NT2/D1 (cell line): ENCODE results near the gene RAC2.

Experiments
- DNase-seq: peaks from one replicate; pipeline ENCODE4 v3.0.0-alpha.2; 2011; ENCODE audit warnings: low read depth, low spot score
- H3K27me3 ChIP-seq: 2 replicates; pipeline ENCODE4 v1.6.0; 2011; ENCODE audit warnings: mild to moderate bottlenecking; ENCODE audit not compliant: insufficient read length, insufficient read depth
- H3K36me3 ChIP-seq: 2 replicates; pipeline ENCODE4 v1.6.1; 2011; ENCODE audit warnings: mild to moderate bottlenecking, low read length, mixed read lengths; ENCODE audit not compliant: insufficient read depth, insufficient read length
- H3K4me1 ChIP-seq: 2 replicates; pipeline ENCODE4 v1.5.1; 2011; ENCODE audit not compliant: insufficient read depth, insufficient read length
- H3K4me3 ChIP-seq: 2 replicates; pipeline ENCODE4 v1.5.1; 2011; ENCODE audit warnings: low read depth; ENCODE audit not compliant: insufficient read length
- H3K9ac ChIP-seq: 2 replicates; pipeline ENCODE4 v1.6.0; 2011; ENCODE audit warnings: low read depth; ENCODE audit not compliant: insufficient read length
- H3K9me3 ChIP-seq: 2 replicates; pipeline ENCODE4 v1.5.1; 2011; ENCODE audit warnings: mild to moderate bottlenecking, low read length; ENCODE audit not compliant: insufficient read depth
- SUZ12 ChIP-seq: IDR thresholded peaks from 2 replicates; pipeline ENCODE4 v1.6.1; 2011; ENCODE audit not compliant: insufficient read length, insufficient read depth; ENCODE audit errors: extremely low read depth
- YY1 ChIP-seq: IDR thresholded peaks from 2 replicates; pipeline ENCODE4 v1.6.1; 2011; ENCODE audit not compliant: insufficient read length, insufficient read depth
- ZNF274 ChIP-seq: IDR thresholded peaks from 2 replicates; pipeline ENCODE4 v1.6.1; 2011; ENCODE audit warnings: mild to moderate bottlenecking, low read depth, low read length

Gene RAC2

DNA sequence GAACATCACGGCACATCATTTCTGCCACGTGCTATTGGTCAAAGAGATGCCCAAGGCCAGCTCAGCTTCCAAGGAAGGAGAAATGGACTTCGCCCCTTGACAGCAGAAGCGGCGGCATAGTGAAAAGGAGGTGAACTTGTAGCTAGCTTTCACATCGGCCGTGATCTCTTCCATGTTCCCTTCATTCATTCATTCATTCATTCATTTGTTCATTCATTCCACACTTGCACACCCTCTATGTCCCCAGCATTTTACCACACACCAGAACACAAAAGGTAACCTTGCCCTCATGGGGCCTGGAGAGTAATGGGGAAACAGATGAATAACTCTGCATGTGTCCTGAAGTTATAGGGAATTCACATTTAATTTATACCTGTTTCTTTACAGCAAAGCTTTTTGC lies 37.1 kb upstream of the RAC2 start:
- Histone ChIP-seq H3K36me3 (no peaks in the 10 kb centered on the region), H3K4me3 (no peak overlapping the region), H3K27me3 (no peaks in the 10 kb centered on the region), H3K4me1 (peaks cover 21% of the 10 kb centered on the region), H3K9ac (no peak overlapping the region), H3K9me3 (peaks cover 4% of the 10 kb centered on the region; the same call in 1 of the 2 replicates)
- no peak for DNase-seq
- TF ChIP-seq YY1 = no peak
- TF ChIP-seq SUZ12 = no peak
- no peak for TF ChIP-seq ZNF274

DNA sequence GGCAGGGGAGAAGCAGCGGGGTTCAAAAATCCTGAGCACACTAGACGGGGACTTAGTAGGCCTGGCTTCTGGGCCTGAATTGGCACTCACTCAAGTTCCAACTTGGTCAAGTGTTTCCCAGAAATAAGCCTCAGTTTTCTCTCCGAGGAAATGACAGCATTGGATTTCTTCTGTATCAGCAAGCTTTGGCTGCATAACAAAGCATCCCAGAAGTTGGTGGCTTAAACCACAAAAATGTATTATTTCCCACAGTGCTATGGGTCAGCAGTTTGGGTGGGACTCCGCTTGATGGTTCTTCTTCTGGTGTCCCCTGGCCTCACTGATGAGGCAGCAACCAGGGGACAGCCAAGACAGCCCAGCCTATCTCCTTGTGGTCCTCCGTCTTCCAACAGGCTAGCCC lies 36.6 kb upstream of the RAC2 start:
- Histone ChIP-seq H3K36me3 (no peaks in the 10 kb centered on the region), H3K27me3 (no peaks in the 10 kb centered on the region), H3K9ac (no peak overlapping the region), H3K9me3 (peaks cover 4% of the 10 kb centered on the region; the same call in 1 of the 2 replicates), H3K4me3 (no peak overlapping the region), H3K4me1 (peaks cover 21% of the 10 kb centered on the region)
- TF ChIP-seq ZNF274 (no peak), YY1 (no peak), SUZ12 (no peak)
- DNase-seq = no peak

DNA sequence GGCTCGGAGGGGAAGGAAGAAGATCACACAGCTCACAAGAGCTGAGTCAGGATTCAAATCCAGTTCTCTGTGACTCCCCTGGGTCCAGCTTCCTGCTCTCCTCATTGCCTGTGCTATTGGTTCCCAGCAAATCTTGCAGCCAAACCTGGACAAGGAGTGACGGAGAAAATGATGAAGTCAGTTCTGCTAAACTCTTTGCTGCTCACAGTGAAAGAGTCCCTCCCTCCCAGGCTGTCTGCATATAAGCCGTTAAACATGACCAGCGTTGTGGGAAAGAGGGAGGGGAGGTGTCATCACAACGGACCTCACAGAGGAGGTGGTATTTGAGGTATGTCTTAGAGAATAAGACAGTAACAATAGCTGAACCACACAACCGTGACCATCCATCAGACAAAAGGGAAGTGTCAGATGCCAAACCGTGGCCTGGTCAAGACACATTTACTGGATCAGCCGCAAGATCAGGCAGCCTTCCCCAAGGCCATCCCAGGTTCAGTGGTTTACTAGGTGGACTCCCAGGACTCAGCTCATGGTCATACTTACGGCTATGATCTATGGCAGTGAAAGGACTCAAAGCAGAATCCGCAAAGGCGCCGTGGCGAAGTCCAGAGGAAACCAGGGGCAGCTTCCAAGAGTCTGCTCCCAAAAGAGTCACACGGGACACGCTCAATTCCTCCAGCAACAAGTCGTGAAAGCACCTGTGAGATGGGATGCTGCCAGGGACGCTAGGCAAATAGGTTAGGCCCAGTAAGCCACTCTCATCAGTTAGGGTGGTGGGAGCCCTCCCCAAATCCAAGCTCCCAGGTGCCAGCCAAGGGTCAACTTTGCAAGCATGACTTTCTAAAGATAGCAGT lies 35.5 kb upstream of the RAC2 start:
- Histone ChIP-seq H3K9ac (no peak overlapping the region), H3K4me1 (peaks cover 20% of the 10 kb centered on the region), H3K9me3 (peaks cover 4% of the 10 kb centered on the region; the same call in 1 of the 2 replicates), H3K36me3 (no peaks in the 10 kb centered on the region), H3K27me3 (no peaks in the 10 kb centered on the region), H3K4me3 (no peak overlapping the region)
- TF ChIP-seq SUZ12 (no peak), YY1 (no peak), ZNF274 (no peak)
- peak; percentile 54 for DNase-seq

DNA sequence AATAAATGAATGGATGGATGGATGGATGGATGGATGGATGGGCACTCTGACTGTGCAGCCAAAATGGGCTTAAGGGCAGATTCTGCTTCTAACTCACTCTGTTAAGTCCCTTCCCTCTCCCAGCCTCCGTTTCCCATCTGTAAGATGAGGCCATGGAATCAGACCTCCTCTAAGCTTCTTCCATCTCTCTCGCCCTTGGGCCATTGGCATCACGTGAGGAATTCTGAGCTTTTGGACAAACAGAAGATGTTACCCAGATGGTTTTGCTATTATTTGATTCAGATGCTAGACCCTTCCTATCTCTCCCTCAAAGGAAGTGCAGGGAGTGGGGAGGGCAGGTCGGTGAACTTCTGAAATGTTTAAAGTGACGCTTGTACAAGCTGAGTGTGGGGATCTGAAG lies 34.2 kb upstream of the RAC2 start:
- no peaks in the 10 kb centered on the region for H3K27me3 ChIP-seq
- H3K4me1 ChIP-seq = peaks cover 16% of the 10 kb centered on the region
- DNase-seq = no peak
- H3K36me3 ChIP-seq = no peaks in the 10 kb centered on the region
- no peak overlapping the region for H3K4me3 ChIP-seq
- peaks cover 4% of the 10 kb centered on the region; the same call in 1 of the 2 replicates for H3K9me3 ChIP-seq
- no peak overlapping the region for H3K9ac ChIP-seq
- no peak for TF ChIP-seq YY1
- TF ChIP-seq ZNF274 = no peak
- no peak for TF ChIP-seq SUZ12

DNA sequence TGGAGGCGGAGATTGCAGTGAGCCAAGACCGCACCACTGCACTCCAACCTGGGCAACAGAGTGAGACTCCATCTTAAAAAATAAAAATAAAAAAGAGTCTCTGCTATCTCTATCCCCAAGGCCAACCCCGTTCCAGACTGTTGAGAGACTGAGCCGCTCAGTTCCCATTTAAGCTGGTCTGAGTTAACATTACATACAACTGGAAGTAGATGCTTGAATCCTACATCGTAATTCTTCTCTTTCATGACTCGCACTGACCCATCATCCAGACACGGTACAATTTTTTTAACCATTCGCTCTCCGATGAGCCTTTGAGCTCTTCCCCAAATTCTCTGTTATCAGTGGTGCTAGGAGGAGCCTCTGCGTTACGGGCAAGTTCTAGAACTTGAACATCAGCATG lies 33.3 kb upstream of the RAC2 start:
- peaks cover 4% of the 10 kb centered on the region; the same call in 1 of the 2 replicates for H3K9me3 ChIP-seq
- TF ChIP-seq ZNF274 (no peak), SUZ12 (no peak), YY1 (no peak)
- H3K36me3 ChIP-seq = no peaks in the 10 kb centered on the region
- H3K4me3 ChIP-seq = no peak overlapping the region
- DNase-seq = no peak
- no peaks in the 10 kb centered on the region for H3K27me3 ChIP-seq
- peaks cover 10% of the 10 kb centered on the region for H3K4me1 ChIP-seq
- no peak overlapping the region for H3K9ac ChIP-seq

DNA sequence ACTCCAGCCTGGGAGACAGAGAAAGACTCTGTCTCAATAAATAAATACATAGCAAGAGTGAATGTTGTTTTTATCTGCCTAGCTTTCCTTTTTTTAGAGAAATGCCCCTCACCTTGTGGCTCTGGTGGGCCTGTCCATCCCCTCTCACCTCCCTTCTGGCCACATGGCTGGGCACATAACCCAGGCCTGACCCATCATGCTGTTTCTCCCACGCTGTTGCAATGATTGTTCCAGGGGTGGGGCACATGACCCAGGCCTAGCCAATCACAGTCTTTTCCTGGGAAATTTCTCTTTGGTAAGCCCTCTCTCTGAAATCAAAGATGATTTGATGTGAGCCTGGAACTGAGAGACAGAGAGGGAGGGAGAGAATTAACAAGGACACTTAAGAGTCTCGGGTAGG lies 32.7 kb upstream of the RAC2 start:
- DNase-seq = no peak
- Histone ChIP-seq H3K36me3 (no peaks in the 10 kb centered on the region), H3K27me3 (no peaks in the 10 kb centered on the region), H3K9me3 (peaks cover 4% of the 10 kb centered on the region; the same call in 1 of the 2 replicates), H3K4me1 (peaks cover 8% of the 10 kb centered on the region), H3K9ac (no peak overlapping the region), H3K4me3 (no peak overlapping the region)
- no peak for TF ChIP-seq SUZ12
- no peak for TF ChIP-seq YY1

DNA sequence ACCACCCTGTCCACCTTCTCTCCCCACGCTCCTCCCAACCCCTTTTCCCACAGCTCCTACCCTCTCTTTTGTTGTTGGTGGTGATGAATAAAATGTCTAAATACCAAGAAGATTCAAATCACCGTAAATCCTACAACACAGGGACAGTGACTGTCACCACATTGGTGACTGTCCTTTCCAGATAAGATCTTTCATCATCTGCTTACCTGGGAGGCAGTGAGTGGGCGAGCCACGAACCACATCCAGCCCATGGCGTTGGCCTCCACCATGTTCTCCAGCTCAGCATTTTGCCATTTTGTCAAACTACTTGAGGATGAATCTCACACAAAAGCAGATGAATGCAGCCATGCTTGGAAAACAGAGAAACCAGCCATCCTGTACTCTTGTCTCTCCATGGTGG lies 31.6 kb upstream of the RAC2 start:
- Histone ChIP-seq H3K36me3 (no peaks in the 10 kb centered on the region), H3K27me3 (no peaks in the 10 kb centered on the region), H3K4me3 (no peak overlapping the region), H3K9me3 (peaks cover under 1% of the 10 kb centered on the region; the same call in 1 of the 2 replicates), H3K4me1 (peaks cover 8% of the 10 kb centered on the region), H3K9ac (no peak overlapping the region)
- no peak for DNase-seq
- no peak for TF ChIP-seq ZNF274
- TF ChIP-seq YY1 = no peak
- no peak for TF ChIP-seq SUZ12
